DND-41 (cell line): Measurements from ENCODE around the gene CD58.

Source experiments
- CTCF ChIP-seq: IDR thresholded peaks from 2 replicates; pipeline ENCODE4 v1.5.1; 2012; ENCODE audit warnings: borderline replicate concordance, low read length, moderate library complexity, mild to moderate bottlenecking; ENCODE audit not compliant: poor library complexity, severe bottlenecking; ENCODE audit errors: extremely low read depth
- EZH2 ChIP-seq: IDR thresholded peaks from 3 replicates; pipeline ENCODE4 v1.6.1; 2012; ENCODE audit warnings: borderline replicate concordance, low read depth, mild to moderate bottlenecking, moderate library complexity, low read length, inconsistent platforms; ENCODE audit not compliant: severe bottlenecking

GRCh38 chr1:116557323-116557878, 13.4 kb downstream of the CD58 start:
- TF ChIP-seq CTCF = no peak
- TF ChIP-seq EZH2 = no peak
